ENCODE results near the gene TMEM178B. TPM values are rescaled to one million over a fixed set of nuclear protein-coding genes. Genes with fewer than 3 reads are reported as not detected.

The TMEM178B gene
- total and polyA plus RNA-seq, 2 of the 4 experiments (the other 2 are of a cell fraction), result under 0.01 to 0.05 TPM

- H4K20me1 ChIP-seq (ENCODE audit: insufficient read depth, low read length), result no peaks in the 10 kb centered on the region
- intact Hi-C loops (cut with micrococcal nuclease) (no loop called here), dilution Hi-C loops (cut with HindIII; ENCODE audit: low sequenced_read_pairs, unreplicated experiment) (no loop called here), in situ Hi-C loops (cut with MboI; ENCODE audit: low sequenced_read_pairs) (no loop called here)
- no peak overlapping the region for H2BK5ac ChIP-seq (ENCODE audit: low read depth, low read length, poor library complexity, severe bottlenecking)
- ChIA-PET CTCF (no interaction called here), POLR2A (ENCODE audit: unreplicated experiment) (no interaction called here)
- H3K4me3 ChIP-seq (ENCODE audit: insufficient read depth, low read depth, low read length), result no peak overlapping the region
- H3K4ac ChIP-seq (ENCODE audit: low read depth, low read length), result no peak overlapping the region
- no peak overlapping the region for H2AFZ ChIP-seq (replicated peaks; ENCODE audit: low read length, poor library complexity)
- H3K9ac ChIP-seq (ENCODE audit: low read depth, low read length), result no peak overlapping the region
- no TSS peak for BruUV-seq (replicated peaks)
- H4K91ac ChIP-seq (ENCODE audit: insufficient read depth, low read depth, low read length), result no peak overlapping the region
- no peak overlapping the region for H3K18ac ChIP-seq (ENCODE audit: low read depth, low read length)
- H2BK20ac ChIP-seq (ENCODE audit: low read depth, low read length), result no peak overlapping the region
- no peak overlapping the region for H4K8ac ChIP-seq (ENCODE audit: low read depth in 2 of 2, low read length in 2 of 2)
- no peak overlapping the region for H3K56ac ChIP-seq (ENCODE audit: extremely low read depth, insufficient read depth, low read length)
- no peak for DNase-seq
- H3K27me3 ChIP-seq (ENCODE audit: control insufficient read depth, insufficient read depth, low read length), result no peaks in the 10 kb centered on the region
- H4K5ac ChIP-seq (ENCODE audit: low read depth, low read length), result no peak overlapping the region
- no peaks in the 10 kb centered on the region for H3K4me1 ChIP-seq (ENCODE audit: control insufficient read depth, insufficient read depth, low read length)
- no peak overlapping the region for H3K14ac ChIP-seq (replicated peaks; ENCODE audit: low read depth, low read length)
- H3K23ac ChIP-seq (ENCODE audit: low read depth, low read length), result no peak overlapping the region
- no peak overlapping the region for H3K27ac ChIP-seq (ENCODE audit: insufficient read depth, low read length)
- peaks cover 6% of the 10 kb centered on the region; the same call in 1 of the 2 replicates for H3K9me3 ChIP-seq (ENCODE audit: control insufficient read depth, insufficient read depth, low read length)
- H3K79me1 ChIP-seq (ENCODE audit: low read depth in 1 of 2, low read length in 2 of 2), result no peaks in the 10 kb centered on the region
- H2AK5ac ChIP-seq (ENCODE audit: low read depth, low read length), result no peak overlapping the region
- H3K4me2 ChIP-seq (ENCODE audit: low read depth, low read length), result no peak overlapping the region
- 71% methylated on average over 1 of the region's 5 CpGs; no CpG with 5 or more reads in 1 of the 2 experiments for WGBS, 2 experiments (ENCODE audit: extremely low coverage in 2 of 2, insufficient read length in 1 of 2)
- ATAC-seq (ENCODE audit: low read depth), result no peak
- H2BK15ac ChIP-seq (ENCODE audit: low read depth, low read length), result no peak overlapping the region
- no peaks in the 10 kb centered on the region for H3K36me3 ChIP-seq (ENCODE audit: control insufficient read depth, insufficient read depth, low read length)
- no peak overlapping the region for H2BK120ac ChIP-seq (ENCODE audit: low read depth, low read length)
- TF ChIP-seq RFX5 (IDR thresholded peaks at IDR 0.05; ENCODE audit: low read depth, low read length) (no peak), CEBPB (IDR thresholded peaks at IDR 0.05; ENCODE audit: low read depth, low read length) (no peak), BHLHE40 (IDR thresholded peaks at IDR 0.05; ENCODE audit: low read depth, low read length) (no peak), FOS (IDR thresholded peaks at IDR 0.05; ENCODE audit: low read depth, low read length) (no peak), ELK1 (IDR thresholded peaks at IDR 0.05; ENCODE audit: borderline replicate concordance, low read depth, low read length) (no peak), RAD21 (IDR thresholded peaks at IDR 0.05; ENCODE audit: low read length) (no peak), MXI1 (IDR thresholded peaks at IDR 0.05; ENCODE audit: borderline replicate concordance, low read depth, low read length) (no peak), MAZ (IDR thresholded peaks at IDR 0.05; ENCODE audit: borderline replicate concordance, low read depth, low read length) (no peak), CHD1 (IDR thresholded peaks at IDR 0.05; ENCODE audit: low read depth, low read length) (no peak), USF2 (IDR thresholded peaks at IDR 0.05; ENCODE audit: low read depth, low read length) (no peak), RCOR1 (IDR thresholded peaks at IDR 0.05; ENCODE audit: insufficient replicate concordance, low read length) (no peak), POLR2A (IDR thresholded peaks at IDR 0.05; ENCODE audit: low read depth, low read length) (no peak), MAFK (IDR thresholded peaks at IDR 0.05; ENCODE audit: low read depth, low read length) (no peak), SMC3 (IDR thresholded peaks at IDR 0.05; ENCODE audit: low read depth, low read length) (no peak), CTCF (conservative IDR thresholded peaks at IDR 0.05; ENCODE audit: low read depth, low read length) (no peak), NFE2L2 (IDR thresholded peaks at IDR 0.05; ENCODE audit: low read depth, low read length) (no peak)
- no peak overlapping the region for H2AK9ac ChIP-seq (replicated peaks; ENCODE audit: low read depth, low read length, poor library complexity)
- no peaks in the 10 kb centered on the region for H3K9me1 ChIP-seq (ENCODE audit: insufficient read depth, low read length)
These were observed 296.8 kb downstream of the TMEM178B start for GRCh38 chr7:141370650-141371049.

Measured in IMR-90 (cell line).